H1 (cell line): ENCODE measurements around the gene SENP6. TPM values are rescaled to one million over a fixed set of nuclear protein-coding genes. Genes with fewer than 3 reads are reported as not detected.

ENCODE experiments used
- CTCF ChIA-PET: fragments of 300-600 bp; sonication (Branson Sonifier 250); formaldehyde crosslinking; loops from one replicate; lab custom pipeline; 2021; ENCODE audit not compliant: partially characterized antibody; lab: Charles Lee
- POLR2A ChIA-PET: fragments of 300-600 bp; sonication (Branson Sonifier 250); formaldehyde crosslinking; loops from one replicate; lab custom pipeline; 2021; ENCODE audit warnings: inconsistent platforms; ENCODE audit not compliant: partially characterized antibody; lab: Charles Lee
- DNase-seq, 2 experiments: peaks; one replicate each; pipeline versions ENCODE4 v3.0.0 to v3.0.0-alpha.2; 2010 to 2022; ENCODE audit warnings: low spot score in 2 of 2, low read depth in 1 of 2, mixed read lengths in 1 of 2
- FAIRE-seq: peaks from 2 replicates; lab custom pipeline; 2011; peaks lifted over from hg19 to GRCh38; lab: Jason Lieb, UNC
- H2AFZ ChIP-seq: 2 replicates; pipeline ENCODE4 v1.8.1; 2012; ENCODE audit warnings: low read length, inconsistent platforms
- H2AK5ac ChIP-seq: 2 replicates; pipeline ENCODE4 v1.6.1; 2013; ENCODE audit warnings: low read depth, low read length
- H2BK120ac ChIP-seq: replicated peaks from 2 replicates; pipeline ENCODE3; 2013; ENCODE audit warnings: low read depth, low read length, inconsistent platforms
- H2BK12ac ChIP-seq: 2 replicates; pipeline ENCODE4 v1.6.1; 2013; ENCODE audit warnings: low read depth, low read length
- H2BK15ac ChIP-seq: 2 replicates; pipeline ENCODE4 v1.6.1; 2013; ENCODE audit warnings: low read length
- H2BK20ac ChIP-seq: 2 replicates; pipeline ENCODE4 v1.6.1; 2013; ENCODE audit warnings: low read length
- H2BK5ac ChIP-seq: 2 replicates; pipeline ENCODE4 v1.6.1; 2013; ENCODE audit warnings: low read depth, low read length
- H3K14ac ChIP-seq: 2 replicates; pipeline ENCODE4 v1.6.1; 2013; ENCODE audit warnings: inconsistent platforms; ENCODE audit not compliant: insufficient read length
- H3K18ac ChIP-seq: 2 replicates; pipeline ENCODE4 v1.6.1; 2013; ENCODE audit warnings: low read length; ENCODE audit errors: extremely low read depth
- H3K23ac ChIP-seq: 2 replicates; pipeline ENCODE4 v1.6.1; 2013; ENCODE audit warnings: inconsistent platforms; ENCODE audit not compliant: insufficient read length
- H3K23me2 ChIP-seq: 2 replicates; pipeline ENCODE4 v1.6.1; 2013; ENCODE audit warnings: low read depth, low read length
- H3K27ac ChIP-seq: 2 replicates; pipeline ENCODE4 v1.6.1; 2011; ENCODE audit warnings: low read depth, low read length, inconsistent platforms
- H3K27me3 ChIP-seq, 4 experiments: replicated peaks in 1 of 4; 1 replicate in 1 of 4; 2 replicates in 3 of 4; pipeline versions ENCODE4 v1.6.1 to v1.8.1; 2011 to 2013; ENCODE audit warnings: low read length in 3 of 4, mild to moderate bottlenecking in 3 of 4, inconsistent platforms in 2 of 4, mixed read lengths in 2 of 4, moderate library complexity in 1 of 4; ENCODE audit not compliant: control insufficient read depth in 3 of 4, insufficient read depth in 3 of 4; ENCODE audit errors: extremely low read depth in 1 of 4
- H3K36me3 ChIP-seq, 4 experiments: 2 replicates each; pipeline versions ENCODE4 v1.6.1 to v1.8.1; 2011 to 2013; ENCODE audit warnings: mild to moderate bottlenecking in 4 of 4, low read length in 3 of 4, moderate library complexity in 2 of 4, control low read depth in 1 of 4, inconsistent platforms in 1 of 4; ENCODE audit not compliant: insufficient read depth in 4 of 4, control insufficient read depth in 2 of 4
- H3K4ac ChIP-seq: replicated peaks from 2 replicates; pipeline ENCODE3; 2013; ENCODE audit warnings: low read length, low read depth, mixed read lengths, inconsistent platforms; ENCODE audit not compliant: insufficient read length
- H3K4me1 ChIP-seq, 4 experiments: replicated peaks in 1 of 4; 1 replicate in 1 of 4; 2 replicates in 3 of 4; pipeline versions ENCODE4 v1.6.1 to v1.8.1; 2011 to 2013; ENCODE audit warnings: low read length in 3 of 4, inconsistent platforms in 2 of 4, mixed read lengths in 1 of 4; ENCODE audit not compliant: insufficient read depth in 4 of 4, control insufficient read depth in 3 of 4
- H3K4me2 ChIP-seq, 2 experiments: 2 replicates each; pipeline versions ENCODE4 v1.6.1 to v1.8.1; 2011 to 2013; ENCODE audit warnings: low read depth in 2 of 2, low read length in 2 of 2, control low read depth in 1 of 2, inconsistent platforms in 1 of 2, mild to moderate bottlenecking in 1 of 2; ENCODE audit not compliant: insufficient read depth in 1 of 2
- H3K4me3 ChIP-seq, 4 experiments: fragments of 200-600, 300-600 bp in 1 of 4; sonication (generic), shearing (Covaris generic), sonication (Bioruptor Twin) in 1 of 4; 2 replicates each; pipeline versions ENCODE4 v1.5.1 to v1.8.1; 2011 to 2016; ENCODE audit warnings: low read length in 4 of 4, low read depth in 3 of 4, control low read depth in 2 of 4, inconsistent platforms in 2 of 4, mild to moderate bottlenecking in 2 of 4, mixed read lengths in 1 of 4, moderate library complexity in 1 of 4; ENCODE audit not compliant: insufficient read depth in 2 of 4; ENCODE audit errors: extremely low read depth in 1 of 4
- H3K56ac ChIP-seq: replicated peaks from 2 replicates; pipeline ENCODE3; 2013; ENCODE audit warnings: low read depth, mild to moderate bottlenecking, mixed read lengths, low read length, inconsistent platforms; ENCODE audit not compliant: insufficient read length
- H3K79me1 ChIP-seq: 2 replicates; pipeline ENCODE4 v1.6.1; 2013; ENCODE audit warnings: low read depth, low read length, control low read depth
- H3K79me2 ChIP-seq, 2 experiments: 2 replicates each; pipeline versions ENCODE4 v1.6.1 to v1.8.1; 2012 to 2013; ENCODE audit warnings: low read length in 2 of 2, mild to moderate bottlenecking in 2 of 2, inconsistent platforms in 1 of 2; ENCODE audit not compliant: insufficient read depth in 2 of 2, control insufficient read depth in 1 of 2
- H3K9ac ChIP-seq, 4 experiments: replicated peaks in 1 of 4; 1 replicate in 1 of 4; 2 replicates in 3 of 4; pipeline versions ENCODE4 v1.6.1 to v1.8.1; 2011 to 2013; ENCODE audit warnings: low read depth in 3 of 4, low read length in 3 of 4, control low read depth in 2 of 4, mild to moderate bottlenecking in 2 of 4, moderate library complexity in 2 of 4, inconsistent platforms in 1 of 4; ENCODE audit errors: extremely low read depth in 1 of 4
- H3K9me3 ChIP-seq, 2 experiments: 2 replicates each; pipeline versions ENCODE4 v1.6.1 to v1.8.1; 2012 to 2013; ENCODE audit warnings: mild to moderate bottlenecking in 2 of 2, moderate library complexity in 2 of 2, control low read depth in 1 of 2, inconsistent platforms in 1 of 2, low read depth in 1 of 2, low read length in 1 of 2, mixed read lengths in 1 of 2; ENCODE audit not compliant: insufficient read depth in 2 of 2
- H4K20me1 ChIP-seq, 2 experiments: replicated peaks in 1 of 2; 2 replicates each; pipeline versions ENCODE3 to v1.8.1; 2011 to 2013; ENCODE audit warnings: inconsistent platforms in 2 of 2, low read length in 2 of 2, mild to moderate bottlenecking in 1 of 2; ENCODE audit not compliant: insufficient read depth in 2 of 2, control insufficient read depth in 1 of 2
- H4K5ac ChIP-seq: 2 replicates; pipeline ENCODE4 v1.6.1; 2013; ENCODE audit warnings: low read length, low read depth, mixed read lengths, inconsistent platforms; ENCODE audit not compliant: insufficient read length
- H4K8ac ChIP-seq: 2 replicates; pipeline ENCODE4 v1.8.0; 2013; ENCODE audit warnings: mild to moderate bottlenecking, moderate library complexity, low read length, inconsistent platforms; ENCODE audit not compliant: insufficient read depth; ENCODE audit errors: extremely low read depth
- H4K91ac ChIP-seq: replicated peaks from 2 replicates; pipeline ENCODE3; 2013; ENCODE audit warnings: low read length, mixed read lengths, inconsistent platforms; ENCODE audit not compliant: insufficient read length
- CHD2 ChIP-seq: IDR thresholded peaks from 2 replicates; pipeline ENCODE4 v1.6.1; 2012; ENCODE audit warnings: low read length, improper control_type of control experiment
- CREB1 ChIP-seq: IDR thresholded peaks from 2 replicates; pipeline ENCODE4 v1.6.1; 2012; ENCODE audit warnings: inconsistent platforms
- CTBP2 ChIP-seq: IDR thresholded peaks from 2 replicates; pipeline ENCODE4 v1.7.0; 2011; ENCODE audit warnings: borderline replicate concordance, mild to moderate bottlenecking, moderate library complexity, mixed read lengths, low read length; ENCODE audit not compliant: insufficient read depth, insufficient read length
- KDM1A ChIP-seq: fragments of 200-600, 300-600 bp; sonication (generic); IDR thresholded peaks from 2 replicates; pipeline ENCODE4 v1.7.1; 2016; ENCODE audit warnings: mild to moderate bottlenecking, low read length, borderline replicate concordance
- KDM4A ChIP-seq: IDR thresholded peaks from one replicate; pipeline ENCODE4 v1.7.1; 2012; ENCODE audit warnings: low read depth, mild to moderate bottlenecking, moderate library complexity, low read length, inconsistent platforms; ENCODE audit not compliant: severe bottlenecking
- NANOG ChIP-seq: IDR thresholded peaks from 2 replicates; pipeline ENCODE4 v1.6.1; 2011; ENCODE audit warnings: low read length, low read depth, mild to moderate bottlenecking, inconsistent platforms; ENCODE audit not compliant: insufficient read depth, poor library complexity, severe bottlenecking
- NRF1 ChIP-seq: IDR thresholded peaks from 2 replicates; pipeline ENCODE4 v1.6.1; 2011; ENCODE audit warnings: mild to moderate bottlenecking, low read depth, low read length, improper control_type of control experiment
- PHF8 ChIP-seq: fragments of 200-600 bp; sonication (generic); conservative IDR thresholded peaks from 2 replicates; pipeline ENCODE4 v1.7.1; 2012; ENCODE audit warnings: low read depth, mild to moderate bottlenecking, inconsistent platforms, low read length, moderate library complexity
- RFX5 ChIP-seq: IDR thresholded peaks from 2 replicates; pipeline ENCODE4 v1.6.1; 2011; ENCODE audit warnings: low read depth, low read length, improper control_type of control experiment, borderline replicate concordance
- SIX5 ChIP-seq: IDR thresholded peaks from 2 replicates; pipeline ENCODE4 v1.6.1; 2011; ENCODE audit warnings: mild to moderate bottlenecking, low read depth, low read length
- SP1 ChIP-seq: IDR thresholded peaks from 2 replicates; pipeline ENCODE4 v1.6.1; 2011; ENCODE audit warnings: low read depth, low read length
- TAF7 ChIP-seq: optimal IDR thresholded peaks from 2 replicates; pipeline ENCODE3; 2011; ENCODE audit warnings: low read depth, mild to moderate bottlenecking, inconsistent platforms, low read length, moderate library complexity, borderline replicate concordance
- ZNF274 ChIP-seq: IDR thresholded peaks from 2 replicates; pipeline ENCODE4 v1.7.0; 2012; ENCODE audit warnings: low read length, borderline replicate concordance; ENCODE audit errors: extremely low read depth
- WGBS, 2 experiments: shearing (Covaris generic) in 1 of 2; methylation state at CpG; one replicate each; pipeline versions ENCODE4 v1.1.6 to v1.1.7; 2013 to 2015; ENCODE audit warnings: low lambda C conversion rate in 2 of 2, mixed read lengths in 2 of 2, inconsistent platforms in 1 of 2, low coverage in 1 of 2, missing lambda C conversion rate in 1 of 2; ENCODE audit not compliant: insufficient replicate concordance in 2 of 2, insufficient coverage in 1 of 2, insufficient read length in 1 of 2; ENCODE audit errors: extremely low coverage in 1 of 2, missing lambda C conversion rate in 1 of 2; 5-methylcytosine and 5-hydroxymethylcytosine counted together
- polyA plus RNA-seq, 7 experiments: library from polyadenylated mRNA; depleted of rRNA in 3 of 7; stranded (reverse) in 5 of 7; unstranded in 2 of 7; fragments of >200 nt in 5 of 7; fragments of 200-250 nt in 2 of 7; gene quantifications; 1 replicate in 5 of 7; 2 replicates in 1 of 7; 4 replicates in 1 of 7; pipeline versions ENCODE4 v1.2.1 to v1.2.3, GENCODE V29; 2011 to 2013; ENCODE audit warnings: missing spikeins in 2 of 7, mixed read lengths in 2 of 7
- total RNA-seq: library from RNA; stranded (reverse); fragmentation: NEBNext Ultra II Directional; extraction: Animal tissue kit (Norgen Biotek cat#: 25700); gene quantifications from 2 replicates; pipeline ENCODE4 v1.2.1, GENCODE V29; 2021
- TF ChIP-seq, protein P1 (sequence below): IDR thresholded peaks from 2 replicates; pipeline ENCODE4 v1.6.1; 2012; ENCODE audit warnings: inconsistent platforms

SENP6 gene
- total and polyA plus RNA-seq, 2 of the 8 experiments (the other 6 are each of a cell fraction or from before 2014, with no cell fraction given), result 13.8 to 103 TPM

DNA sequence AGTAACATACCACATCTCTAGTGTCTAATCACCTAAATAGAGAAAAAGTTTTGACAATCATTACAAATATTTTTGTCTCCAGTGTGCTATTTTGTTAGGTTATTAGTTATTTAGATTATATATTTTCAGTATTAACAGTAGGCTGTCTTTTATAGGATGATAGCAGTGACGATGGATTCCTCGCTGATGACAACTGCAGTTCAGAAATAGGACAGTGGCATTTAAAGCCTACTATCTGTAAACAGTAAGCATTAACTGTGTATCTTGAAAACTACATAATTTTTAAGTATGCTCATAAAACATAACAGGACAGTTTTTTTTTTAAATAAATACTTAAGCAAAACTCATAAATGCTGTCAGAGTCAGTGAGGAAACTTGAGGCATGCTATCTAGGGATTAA, 109.5 kb downstream of the SENP6 start:
- H3K4me1 ChIP-seq, result no peaks in the 10 kb centered on the region
- no peak overlapping the region for H3K56ac ChIP-seq
- FAIRE-seq (no peak), DNase-seq (no peak)
- H3K4ac ChIP-seq, result no peak overlapping the region
- H2BK15ac ChIP-seq, result no peak overlapping the region
- H2BK20ac ChIP-seq, result no peak overlapping the region
- no peak overlapping the region for H4K5ac ChIP-seq
- peaks cover 2 to 71% (median 18%) of the 10 kb centered on the region in 4 experiments; a peak in 7 of 8 replicates for H3K36me3 ChIP-seq
- no peak overlapping the region for H4K8ac ChIP-seq
- H3K9ac ChIP-seq, result no peak overlapping the region
- no peak overlapping the region for H2BK12ac ChIP-seq
- H3K9me3 ChIP-seq, result no peaks in the 10 kb centered on the region
- no peak overlapping the region for H2AFZ ChIP-seq
- H3K23ac ChIP-seq, result no peak overlapping the region
- no peak overlapping the region for H4K91ac ChIP-seq
- no peaks in the 10 kb centered on the region for H3K27me3 ChIP-seq
- POLR2A ChIA-PET, result no interaction called here
- no peak overlapping the region for H2BK5ac ChIP-seq
- no peak overlapping the region for H3K4me2 ChIP-seq
- H3K79me1 ChIP-seq, result no peaks in the 10 kb centered on the region
- no peaks in the 10 kb centered on the region; the same call in 1 of the 2 replicates for H3K23me2 ChIP-seq
- WGBS, 2 experiments, result 95% methylated on average over 2 of the region's 2 CpGs; no CpG with 5 or more reads in 1 of the 2 experiments
- no peak overlapping the region for H3K4me3 ChIP-seq
- no peaks in the 10 kb centered on the region for H4K20me1 ChIP-seq
- no peaks in the 10 kb centered on the region for H3K79me2 ChIP-seq
- no peak overlapping the region for H3K18ac ChIP-seq
- no peak overlapping the region for H3K14ac ChIP-seq
- H2BK120ac ChIP-seq, result no peak overlapping the region
- CTCF ChIA-PET, result interaction anchor here (0.6 kb wide), 1 partner anchor 9 kb away, joined by 3 read pairs; no protein-coding TSS in a partner anchor
- no peak overlapping the region for H3K27ac ChIP-seq
- no peak overlapping the region for H2AK5ac ChIP-seq
- no peak for TF ChIP-seq CHD2
- TF ChIP-seq ZNF274, result no peak
- TF ChIP-seq RFX5, result no peak
- TF ChIP-seq KDM1A, result no peak
- no peak for TF ChIP-seq NANOG
- TF ChIP-seq CTBP2, result no peak
- TF ChIP-seq TAF7, result no peak
- TF ChIP-seq SP1, result no peak
- TF ChIP-seq CREB1, result no peak
- no peak for TF ChIP-seq PHF8
- TF ChIP-seq NRF1, result no peak
- no peak for TF ChIP-seq SIX5
- TF ChIP-seq KDM4A, result no peak
- TF ChIP-seq, protein P1, sequence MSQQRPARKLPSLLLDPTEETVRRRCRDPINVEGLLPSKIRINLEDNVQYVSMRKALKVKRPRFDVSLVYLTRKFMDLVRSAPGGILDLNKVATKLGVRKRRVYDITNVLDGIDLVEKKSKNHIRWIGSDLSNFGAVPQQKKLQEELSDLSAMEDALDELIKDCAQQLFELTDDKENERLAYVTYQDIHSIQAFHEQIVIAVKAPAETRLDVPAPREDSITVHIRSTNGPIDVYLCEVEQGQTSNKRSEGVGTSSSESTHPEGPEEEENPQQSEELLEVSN, result no peak
